ENCODE results near the gene SNTG2. TPM values are rescaled to one million over a fixed set of nuclear protein-coding genes. Genes with fewer than 3 reads are reported as not detected.

Gene SNTG2
- total and polyA plus RNA-seq, 2 donors (not counting 3 experiments of a cell fraction or from before 2014, with no cell fraction given), result not detected

DNA sequence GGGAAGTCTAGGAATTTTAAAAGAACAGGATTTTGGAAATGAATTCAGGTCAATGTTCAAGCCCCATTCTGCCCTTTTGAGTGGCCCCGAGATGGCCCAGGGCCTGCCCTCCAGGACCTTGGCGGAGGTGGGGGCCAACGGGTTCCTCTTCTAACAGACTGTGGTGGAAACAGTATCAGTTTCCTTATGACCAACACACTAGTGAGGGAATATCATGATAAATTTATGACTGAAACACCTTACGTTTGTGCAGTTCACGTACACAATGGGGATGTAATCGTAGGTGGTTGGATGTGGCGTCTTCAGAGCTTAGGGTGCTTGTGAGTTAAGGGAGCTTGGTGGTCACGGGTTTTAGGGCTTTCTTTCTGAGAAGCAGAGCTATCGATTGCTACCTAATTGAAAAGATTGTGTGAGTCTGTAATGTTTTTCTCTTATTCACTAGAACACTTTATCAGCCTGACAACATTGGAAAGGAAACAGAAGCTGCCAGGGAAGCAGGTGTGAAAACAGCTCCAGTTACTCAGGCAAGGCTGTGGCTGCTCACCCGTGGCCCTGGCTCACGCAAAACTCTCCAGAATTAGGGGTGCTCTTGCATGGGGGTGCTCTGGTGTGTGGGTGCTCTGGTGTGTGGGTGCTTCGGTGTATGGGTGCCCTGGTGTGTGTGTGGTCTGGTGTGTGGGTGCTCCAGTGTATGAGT lies 165.3 kb downstream of the SNTG2 start:
- ChIA-PET CTCF (no interaction called here), POLR2A (no interaction called here)
- DNase-seq (ENCODE audit: low read depth, low spot score) (no peak), FAIRE-seq (no peak)
- Histone ChIP-seq H3K4me3 (replicated peaks in 1 of 3; ENCODE audit: insufficient read depth in 1 of 3, low read depth in 1 of 3, low read length in 3 of 3) (no peak overlapping the region), H3K79me2 (ENCODE audit: control insufficient read depth, insufficient read depth, low read length) (no peaks in the 10 kb centered on the region), H4K20me1 (replicated peaks; ENCODE audit: control insufficient read depth, extremely low read depth, insufficient read depth, low read length) (no peaks in the 10 kb centered on the region), H2AFZ (ENCODE audit: low read depth, low read length) (no peak overlapping the region), H3K36me3 (ENCODE audit: control insufficient read depth in 2 of 2, extremely low read depth in 1 of 2, insufficient read depth in 2 of 2, low read length in 2 of 2) (no peaks in the 10 kb centered on the region), H3K9ac (replicated peaks; ENCODE audit: extremely low read depth, insufficient read depth, low read length) (no peak overlapping the region), H3K27ac (ENCODE audit: insufficient read depth, low read depth, low read length) (no peak overlapping the region), H3K9me1 (replicated peaks; ENCODE audit: control insufficient read depth, extremely low read depth, insufficient read depth, low read length) (no peaks in the 10 kb centered on the region), H3K9me3 (replicated peaks; ENCODE audit: control insufficient read depth, insufficient read depth, low read length) (peaks cover 3% of the 10 kb centered on the region), H3K4me2 (ENCODE audit: insufficient read depth, low read length) (no peak overlapping the region), H3K27me3 (ENCODE audit: control insufficient read depth in 2 of 2, insufficient read depth in 2 of 2, low read length in 2 of 2) (no peaks in the 10 kb centered on the region), H3K4me1 (ENCODE audit: control insufficient read depth, extremely low read depth, insufficient read depth, low read length) (no peaks in the 10 kb centered on the region)
- TF ChIP-seq CTCF (IDR thresholded peaks at IDR 0.05; ENCODE audit: extremely low read depth in 1 of 2, insufficient read depth in 1 of 2, low read depth in 1 of 2, low read length in 2 of 2), result no peak
- TF ChIP-seq EZH2 (IDR thresholded peaks at IDR 0.05; ENCODE audit: borderline replicate concordance, low read depth, low read length, severe bottlenecking), result no peak
- no peak for TF ChIP-seq JUN (IDR thresholded peaks at IDR 0.05; ENCODE audit: borderline replicate concordance, insufficient read depth, insufficient read length, low read depth)
- TF ChIP-seq POLR2AphosphoS5 (IDR thresholded peaks at IDR 0.05; ENCODE audit: insufficient read depth, low read depth, low read length), result no peak
- no TSS peak for BruUV-seq (replicated peaks)
- dilution Hi-C loops (cut with MboI; ENCODE audit: extremely low pct_ligation_motif_present, low sequenced_read_pairs) (no loop called here), intact Hi-C loops (cut with micrococcal nuclease) (no loop called here)

DNA sequence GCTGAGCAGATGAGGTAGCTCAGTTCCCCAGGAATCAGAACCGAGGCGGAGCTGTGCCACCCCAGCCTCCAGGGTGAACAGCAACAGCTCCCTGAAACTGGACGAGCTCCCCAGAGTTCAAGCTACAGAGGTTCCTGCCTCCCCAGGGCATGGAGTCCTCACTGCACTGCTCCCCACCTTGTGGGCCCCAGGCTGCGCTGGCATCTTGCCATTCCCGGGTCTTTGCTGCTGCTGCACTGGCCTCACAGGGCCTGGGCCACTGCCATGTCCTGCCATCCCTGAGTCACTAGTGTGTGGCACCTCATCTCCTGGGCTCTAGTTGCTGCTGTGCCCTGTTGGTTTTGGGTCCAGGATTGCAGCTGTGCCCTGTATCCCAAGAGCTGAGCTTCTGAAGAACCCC lies 166.9 kb downstream of the SNTG2 start:
- TF ChIP-seq MYC (IDR thresholded peaks at IDR 0.05; ENCODE audit: low read depth, low read length) (no peak), EZH2 (IDR thresholded peaks at IDR 0.05; ENCODE audit: borderline replicate concordance, low read depth, low read length, severe bottlenecking) (no peak), MAX (IDR thresholded peaks at IDR 0.05; ENCODE audit: insufficient read depth, insufficient read length) (no peak), FOS (IDR thresholded peaks at IDR 0.05; ENCODE audit: borderline replicate concordance, insufficient read depth, low read length) (no peak), POLR2A (IDR thresholded peaks at IDR 0.05; ENCODE audit: low read depth, low read length) (no peak), POLR2AphosphoS5 (IDR thresholded peaks at IDR 0.05; ENCODE audit: insufficient read depth, low read depth, low read length) (no peak), CTCF (IDR thresholded peaks at IDR 0.05; ENCODE audit: extremely low read depth in 1 of 2, insufficient read depth in 1 of 2, low read depth in 1 of 2, low read length in 2 of 2) (no peak), GATA2 (IDR thresholded peaks at IDR 0.05; ENCODE audit: insufficient read depth, insufficient read length, low read depth, low read length) (no peak), JUN (IDR thresholded peaks at IDR 0.05; ENCODE audit: borderline replicate concordance, insufficient read depth, insufficient read length, low read depth) (no peak)
- Histone ChIP-seq H3K27ac (ENCODE audit: insufficient read depth, low read depth, low read length) (no peak overlapping the region), H4K20me1 (replicated peaks; ENCODE audit: control insufficient read depth, extremely low read depth, insufficient read depth, low read length) (no peaks in the 10 kb centered on the region), H2AFZ (ENCODE audit: low read depth, low read length) (no peak overlapping the region), H3K79me2 (ENCODE audit: control insufficient read depth, insufficient read depth, low read length) (no peaks in the 10 kb centered on the region), H3K36me3 (ENCODE audit: control insufficient read depth in 2 of 2, extremely low read depth in 1 of 2, insufficient read depth in 2 of 2, low read length in 2 of 2) (no peaks in the 10 kb centered on the region), H3K27me3 (ENCODE audit: control insufficient read depth in 2 of 2, insufficient read depth in 2 of 2, low read length in 2 of 2) (no peaks in the 10 kb centered on the region), H3K9ac (replicated peaks; ENCODE audit: extremely low read depth, insufficient read depth, low read length) (no peak overlapping the region), H3K4me3 (replicated peaks in 1 of 3; ENCODE audit: insufficient read depth in 1 of 3, low read depth in 1 of 3, low read length in 3 of 3) (no peak overlapping the region), H3K4me2 (ENCODE audit: insufficient read depth, low read length) (no peak overlapping the region), H3K9me3 (replicated peaks; ENCODE audit: control insufficient read depth, insufficient read depth, low read length) (peaks cover 3% of the 10 kb centered on the region), H3K4me1 (ENCODE audit: control insufficient read depth, extremely low read depth, insufficient read depth, low read length) (no peaks in the 10 kb centered on the region), H3K9me1 (replicated peaks; ENCODE audit: control insufficient read depth, extremely low read depth, insufficient read depth, low read length) (no peaks in the 10 kb centered on the region)
- CTCF ChIA-PET, result no interaction called here
- intact Hi-C loops (cut with micrococcal nuclease), result no loop called here
- no TSS peak for BruUV-seq (replicated peaks)
- dilution Hi-C loops (cut with MboI; ENCODE audit: extremely low pct_ligation_motif_present, low sequenced_read_pairs), result no loop called here
- POLR2A ChIA-PET, result no interaction called here
- DNase-seq (ENCODE audit: low read depth, low spot score), result no peak
- FAIRE-seq, result no peak
